ENCODE data around the gene TAS2R50. TPM values are rescaled to one million over a fixed set of nuclear protein-coding genes. Genes with fewer than 3 reads are reported as not detected.

TAS2R50 gene
- total RNA-seq, 6 experiments from 2014 or later, result 0.19 to 0.32 (median 0.22) TPM; not detected in 2

DNA sequence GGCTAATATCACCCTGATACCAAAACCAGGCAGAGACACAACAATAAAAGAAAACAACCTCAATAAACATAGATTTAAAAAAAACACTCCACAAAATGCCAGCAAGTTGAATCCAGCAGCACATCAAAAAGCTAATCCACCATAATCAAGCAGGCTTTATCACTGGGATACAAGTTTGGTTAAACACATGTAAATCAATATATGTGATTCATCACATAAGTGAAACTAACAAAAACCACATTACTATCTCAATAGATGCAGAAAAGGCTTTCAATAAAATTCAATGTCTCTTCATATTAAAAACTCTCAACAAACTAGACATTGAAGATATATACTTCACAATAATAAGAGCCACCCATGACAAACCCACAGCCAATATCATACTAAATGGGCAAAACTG is 30.6 kb downstream of the TAS2R50 start:
- no peak overlapping the region for H3K4me3 Mint-ChIP-seq
- peaks cover 49% of the 10 kb centered on the region for H3K4me1 Mint-ChIP-seq (ENCODE audit: low read depth)
- peaks cover 32% of the 10 kb centered on the region for H3K36me3 Mint-ChIP-seq (ENCODE audit: low read depth)

DNA sequence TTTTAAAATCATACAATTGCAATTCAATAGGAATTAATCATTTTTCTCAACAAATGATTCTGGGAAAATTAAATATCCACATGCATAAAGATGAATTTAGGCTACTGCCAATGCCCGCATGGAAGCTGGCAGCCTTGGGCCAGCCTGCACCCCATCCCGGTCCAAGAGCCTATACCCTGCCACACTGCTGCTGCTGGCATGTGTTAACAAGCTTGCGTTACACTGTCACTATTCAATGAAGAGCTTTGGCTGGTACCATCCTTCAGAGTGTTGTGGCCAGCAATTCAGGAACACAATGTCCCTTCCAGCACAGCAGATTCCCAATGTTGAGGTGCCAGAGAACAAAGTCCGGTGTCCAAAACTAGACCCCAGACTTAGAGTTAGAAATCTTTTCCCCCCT is 34.1 kb downstream of the TAS2R50 start:
- Mint-ChIP-seq H3K4me3 (no peak overlapping the region), H3K4me1 (ENCODE audit: low read depth) (peaks cover 34% of the 10 kb centered on the region), H3K27me3 (ENCODE audit: insufficient read depth) (no peaks in the 10 kb centered on the region; the same call in 1 of the 2 replicates), H3K27ac (no peak overlapping the region), H3K36me3 (ENCODE audit: low read depth) (peaks cover 35% of the 10 kb centered on the region), H3K9me3 (peaks cover 26% of the 10 kb centered on the region)
- TF ChIP-seq, protein P1, sequence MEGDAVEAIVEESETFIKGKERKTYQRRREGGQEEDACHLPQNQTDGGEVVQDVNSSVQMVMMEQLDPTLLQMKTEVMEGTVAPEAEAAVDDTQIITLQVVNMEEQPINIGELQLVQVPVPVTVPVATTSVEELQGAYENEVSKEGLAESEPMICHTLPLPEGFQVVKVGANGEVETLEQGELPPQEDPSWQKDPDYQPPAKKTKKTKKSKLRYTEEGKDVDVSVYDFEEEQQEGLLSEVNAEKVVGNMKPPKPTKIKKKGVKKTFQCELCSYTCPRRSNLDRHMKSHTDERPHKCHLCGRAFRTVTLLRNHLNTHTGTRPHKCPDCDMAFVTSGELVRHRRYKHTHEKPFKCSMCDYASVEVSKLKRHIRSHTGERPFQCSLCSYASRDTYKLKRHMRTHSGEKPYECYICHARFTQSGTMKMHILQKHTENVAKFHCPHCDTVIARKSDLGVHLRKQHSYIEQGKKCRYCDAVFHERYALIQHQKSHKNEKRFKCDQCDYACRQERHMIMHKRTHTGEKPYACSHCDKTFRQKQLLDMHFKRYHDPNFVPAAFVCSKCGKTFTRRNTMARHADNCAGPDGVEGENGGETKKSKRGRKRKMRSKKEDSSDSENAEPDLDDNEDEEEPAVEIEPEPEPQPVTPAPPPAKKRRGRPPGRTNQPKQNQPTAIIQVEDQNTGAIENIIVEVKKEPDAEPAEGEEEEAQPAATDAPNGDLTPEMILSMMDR (IDR thresholded peaks at IDR 0.05), result no peak
- no peak for DNase-seq

More for the DNA sequence above, 30.6 kb downstream of the TAS2R50 start:
- DNase-seq, result no peak
- TF ChIP-seq, protein P1 (IDR thresholded peaks at IDR 0.05), result no peak
- H3K27ac Mint-ChIP-seq, result no peak overlapping the region
- peaks cover 14% of the 10 kb centered on the region for H3K9me3 Mint-ChIP-seq
- no peaks in the 10 kb centered on the region; the same call in 1 of the 2 replicates for H3K27me3 Mint-ChIP-seq (ENCODE audit: insufficient read depth)

DNA sequence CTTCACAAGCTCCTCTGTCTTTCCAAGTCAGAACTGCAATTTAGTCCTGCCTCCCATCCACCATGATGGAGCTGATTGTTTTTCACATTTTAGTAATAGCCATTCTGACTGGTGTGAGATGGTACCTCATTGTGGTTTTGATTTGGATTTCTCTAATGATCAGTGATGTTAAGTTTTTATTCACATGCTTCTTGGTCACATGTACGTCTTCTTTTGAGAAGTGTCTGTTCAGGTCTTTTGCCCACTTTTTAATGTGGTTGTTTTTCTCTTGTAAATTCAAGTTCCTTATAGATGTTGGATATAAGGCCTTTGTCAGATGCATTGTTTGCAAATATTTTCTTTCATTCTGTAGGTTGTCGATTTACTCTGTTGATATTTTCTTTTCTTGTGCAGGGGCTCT is 43.5 kb downstream of the TAS2R50 start:
- no peak overlapping the region for H3K4me3 Mint-ChIP-seq
- no peaks in the 10 kb centered on the region for H3K27me3 Mint-ChIP-seq (ENCODE audit: insufficient read depth)
- TF ChIP-seq, protein P1 (IDR thresholded peaks at IDR 0.05), result no peak
- H3K4me1 Mint-ChIP-seq (ENCODE audit: low read depth), result peaks cover 30% of the 10 kb centered on the region
- no peak overlapping the region for H3K27ac Mint-ChIP-seq
- no peak for DNase-seq
- H3K9me3 Mint-ChIP-seq, result peaks cover 32% of the 10 kb centered on the region
- H3K36me3 Mint-ChIP-seq (ENCODE audit: low read depth), result peaks cover 29% of the 10 kb centered on the region

DNA sequence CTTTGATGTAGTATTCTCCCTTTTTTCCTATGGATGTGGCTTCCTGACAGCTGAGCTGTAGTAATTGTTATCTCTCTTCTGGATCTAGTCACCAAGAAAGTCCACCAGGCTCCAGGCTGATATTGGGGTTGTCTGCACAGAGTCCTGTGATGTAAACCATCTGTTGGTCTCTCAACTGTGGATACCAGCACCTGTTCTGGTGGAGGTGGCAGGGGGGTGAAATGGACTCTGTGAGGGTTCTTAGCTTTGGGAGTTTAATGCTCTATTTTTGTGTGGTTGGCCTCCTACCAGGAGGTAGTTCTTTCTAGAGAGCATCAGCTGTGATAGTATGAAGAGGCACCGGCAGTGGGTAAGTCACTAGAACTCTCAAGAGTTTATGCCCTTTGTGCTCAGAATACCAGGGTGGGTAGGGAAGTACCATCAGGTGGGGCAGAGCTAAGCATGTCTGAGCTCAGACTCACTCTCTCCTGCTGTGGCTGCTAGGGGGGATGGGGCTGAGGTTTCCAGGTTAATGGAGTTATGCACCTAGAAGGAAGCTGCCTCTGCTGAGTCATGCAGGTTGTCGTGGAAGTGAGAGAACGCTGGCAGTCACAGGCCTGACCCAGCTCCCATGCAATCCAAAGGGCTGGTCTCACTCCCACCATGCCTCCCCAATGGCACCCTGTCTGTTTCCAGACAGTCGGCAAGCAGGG is 44.6 kb downstream of the TAS2R50 start:
- Mint-ChIP-seq H3K4me3 (no peak overlapping the region), H3K9me3 (peaks cover 21% of the 10 kb centered on the region), H3K27me3 (ENCODE audit: insufficient read depth) (no peaks in the 10 kb centered on the region), H3K27ac (no peak overlapping the region), H3K4me1 (ENCODE audit: low read depth) (peaks cover 30% of the 10 kb centered on the region), H3K36me3 (ENCODE audit: low read depth) (peaks cover 18% of the 10 kb centered on the region)
- DNase-seq, result no peak
- TF ChIP-seq, protein P1 (IDR thresholded peaks at IDR 0.05), result no peak

DNA sequence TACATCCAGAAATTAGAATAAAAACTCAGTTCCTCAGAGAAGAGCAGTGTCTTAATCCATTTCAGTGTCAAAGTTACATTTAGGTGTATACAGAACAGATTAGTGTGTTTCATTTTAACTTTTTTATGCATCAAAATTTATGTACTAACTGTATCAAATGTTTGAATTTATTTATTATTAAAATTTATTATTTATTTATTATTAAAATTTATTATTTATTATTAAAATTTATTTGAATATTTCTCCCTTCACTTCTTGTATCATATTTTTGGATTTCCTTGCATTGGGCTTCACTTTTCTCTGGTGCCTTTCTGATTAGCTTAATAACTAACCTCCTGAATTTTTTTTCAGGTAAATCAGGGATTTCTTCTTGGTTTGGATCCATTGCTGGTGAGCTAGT is 45.3 kb downstream of the TAS2R50 start:
- TF ChIP-seq, protein P1 (IDR thresholded peaks at IDR 0.05), result no peak
- H3K27me3 Mint-ChIP-seq (ENCODE audit: insufficient read depth), result no peaks in the 10 kb centered on the region
- peaks cover 14% of the 10 kb centered on the region for H3K9me3 Mint-ChIP-seq
- DNase-seq, result no peak
- H3K27ac Mint-ChIP-seq, result no peak overlapping the region
- H3K4me3 Mint-ChIP-seq, result no peak overlapping the region
- H3K4me1 Mint-ChIP-seq (ENCODE audit: low read depth), result peaks cover 30% of the 10 kb centered on the region
- H3K36me3 Mint-ChIP-seq (ENCODE audit: low read depth), result peaks cover 11% of the 10 kb centered on the region

Data from HFFc6 (cell line).